22Rv1 (cell line): ENCODE data around the gene C16orf96.

Source experiments
- H3K27ac ChIP-seq: fragments of 450-650 bp; 2 replicates; pipeline ENCODE4 v1.5.1; 2017
- CTCF ChIP-seq: fragments of 450-650 bp; IDR thresholded peaks from 2 replicates; pipeline ENCODE4 v1.5.1; 2017; ENCODE audit warnings: mild to moderate bottlenecking
- ZFX ChIP-seq: fragments of 450-650 bp; IDR thresholded peaks from 2 replicates; pipeline ENCODE4 v1.6.1; 2017; ENCODE audit warnings: antibody characterized with exemption, borderline replicate concordance

Gene C16orf96

GRCh38 chr16:4593086-4593485 lies 36.9 kb downstream of the C16orf96 start:
- H3K27ac ChIP-seq, result no peak overlapping the region
- no peak for TF ChIP-seq CTCF

- TF ChIP-seq ZFX (no peak), CTCF (no peak)
- no peak overlapping the region for H3K27ac ChIP-seq
Measured at GRCh38 chr16:4594433-4595410, 38.6 kb downstream of the C16orf96 start.

GRCh38 chr16:4597174-4597573 lies 41.0 kb downstream of the C16orf96 start:
- no peak overlapping the region for H3K27ac ChIP-seq
- TF ChIP-seq ZFX (no peak), CTCF (no peak)

GRCh38 chr16:4599037-4599436 lies 42.9 kb downstream of the C16orf96 start:
- TF ChIP-seq ZFX (no peak), CTCF (no peak)
- H3K27ac ChIP-seq, result no peak overlapping the region

- TF ChIP-seq ZFX (no peak), CTCF (no peak)
Measured at GRCh38 chr16:4599545-4599944, 43.4 kb downstream of the C16orf96 start.

GRCh38 chr16:4601036-4601863 lies 45.1 kb downstream of the C16orf96 start:
- TF ChIP-seq ZFX, result no peak
- no peak for TF ChIP-seq CTCF
- no peak overlapping the region for H3K27ac ChIP-seq

More at GRCh38 chr16:4599545-4599944, 43.4 kb downstream of the C16orf96 start:
- H3K27ac ChIP-seq, result no peak overlapping the region

GRCh38 chr16:4601864-4602186 lies 45.7 kb downstream of the C16orf96 start:
- H3K27ac ChIP-seq, result no peak overlapping the region
- TF ChIP-seq CTCF, result no peak
- no peak for TF ChIP-seq ZFX
